Gastrocnemius medialis (tissue), 4 donors: Measurements from ENCODE around the gene SRM.

ENCODE experiments used
- POLR2A ChIP-seq, 2 donors: fragments of 450-650 bp; IDR thresholded peaks; one replicate each; pipeline ENCODE4 v1.6.1; 2017; ENCODE audit warnings: antibody characterized with exemption in 2 of 2, mild to moderate bottlenecking in 2 of 2, moderate library complexity in 2 of 2
- TF ChIP-seq, protein P1 (sequence below), 5 experiments: fragments of 450-650 bp in 3 of 5; fragments of 200-600 bp in 2 of 5; sonication (generic) in 2 of 5; IDR thresholded peaks in 4 of 5; conservative IDR thresholded peaks in 1 of 5; 1 replicate in 4 of 5; 2 replicates in 1 of 5; pipeline ENCODE4 v1.5.1; 2016 to 2019; ENCODE audit warnings: antibody characterized with exemption in 5 of 5, mild to moderate bottlenecking in 3 of 5, moderate library complexity in 3 of 5

DNA sequence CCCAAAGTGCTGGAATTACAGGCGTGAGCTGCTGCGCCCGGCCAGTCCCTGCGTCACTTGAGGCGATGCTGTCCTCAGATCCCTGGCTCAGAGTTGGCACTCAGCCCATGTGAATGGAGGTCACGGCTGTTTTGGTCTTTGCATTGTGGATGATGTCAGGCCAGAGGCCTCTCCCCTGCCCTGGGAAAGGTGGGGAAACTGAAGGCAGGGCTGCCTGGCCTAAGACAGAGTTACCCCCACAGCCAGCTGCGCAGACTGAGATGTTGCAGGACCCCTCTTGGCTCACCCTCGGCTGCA is 13.6 kb downstream of the SRM start:
- TF ChIP-seq, protein P1, sequence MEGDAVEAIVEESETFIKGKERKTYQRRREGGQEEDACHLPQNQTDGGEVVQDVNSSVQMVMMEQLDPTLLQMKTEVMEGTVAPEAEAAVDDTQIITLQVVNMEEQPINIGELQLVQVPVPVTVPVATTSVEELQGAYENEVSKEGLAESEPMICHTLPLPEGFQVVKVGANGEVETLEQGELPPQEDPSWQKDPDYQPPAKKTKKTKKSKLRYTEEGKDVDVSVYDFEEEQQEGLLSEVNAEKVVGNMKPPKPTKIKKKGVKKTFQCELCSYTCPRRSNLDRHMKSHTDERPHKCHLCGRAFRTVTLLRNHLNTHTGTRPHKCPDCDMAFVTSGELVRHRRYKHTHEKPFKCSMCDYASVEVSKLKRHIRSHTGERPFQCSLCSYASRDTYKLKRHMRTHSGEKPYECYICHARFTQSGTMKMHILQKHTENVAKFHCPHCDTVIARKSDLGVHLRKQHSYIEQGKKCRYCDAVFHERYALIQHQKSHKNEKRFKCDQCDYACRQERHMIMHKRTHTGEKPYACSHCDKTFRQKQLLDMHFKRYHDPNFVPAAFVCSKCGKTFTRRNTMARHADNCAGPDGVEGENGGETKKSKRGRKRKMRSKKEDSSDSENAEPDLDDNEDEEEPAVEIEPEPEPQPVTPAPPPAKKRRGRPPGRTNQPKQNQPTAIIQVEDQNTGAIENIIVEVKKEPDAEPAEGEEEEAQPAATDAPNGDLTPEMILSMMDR (IDR thresholded peaks at IDR 0.05 in 4 of 5, conservative IDR thresholded peaks at IDR 0.05 in 1 of 5): no peak
- no peak for TF ChIP-seq POLR2A (IDR thresholded peaks at IDR 0.05)
